Keratinocyte (primary cell): ENCODE data around the gene KCNG3. TPM values are rescaled to one million over a fixed set of nuclear protein-coding genes. Genes with fewer than 3 reads are reported as not detected.

Experiments used
- DNase-seq: peaks from one replicate; pipeline ENCODE4 v3.0.0-alpha.2; 2011; ENCODE audit warnings: low read depth, missing footprints, low spot score
- FAIRE-seq: peaks from 2 replicates; lab custom pipeline; 2011; peaks lifted over from hg19 to GRCh38; lab: Jason Lieb, UNC
- H2AFZ ChIP-seq: 2 replicates; pipeline ENCODE4 v1.6.0; 2012; ENCODE audit warnings: low read length, control low read depth, inconsistent platforms; ENCODE audit not compliant: control insufficient read depth
- H3K27ac ChIP-seq: 2 replicates; pipeline ENCODE4 v1.5.1; 2011; ENCODE audit warnings: low read length; ENCODE audit not compliant: control insufficient read depth, insufficient read depth
- H3K27me3 ChIP-seq: 3 replicates; pipeline ENCODE4 v1.6.0; 2011; ENCODE audit warnings: low read length; ENCODE audit not compliant: control insufficient read depth, insufficient read depth; ENCODE audit errors: extremely low read depth
- H3K36me3 ChIP-seq, 2 experiments: 2 replicates in 1 of 2; 3 replicates in 1 of 2; pipeline ENCODE4 v1.5.1; 2011; ENCODE audit warnings: low read length in 2 of 2, mild to moderate bottlenecking in 1 of 2; ENCODE audit not compliant: control insufficient read depth in 2 of 2, insufficient read depth in 2 of 2; ENCODE audit errors: extremely low read depth in 1 of 2
- H3K4me1 ChIP-seq: 3 replicates; pipeline ENCODE4 v1.5.1; 2011; ENCODE audit warnings: low read length; ENCODE audit not compliant: control insufficient read depth, insufficient read depth; ENCODE audit errors: extremely low read depth
- H3K4me2 ChIP-seq: 3 replicates; pipeline ENCODE4 v1.6.0; 2011; ENCODE audit warnings: low read depth, low read length; ENCODE audit not compliant: control insufficient read depth, insufficient read depth; ENCODE audit errors: extremely low read depth
- H3K4me3 ChIP-seq, 3 experiments: fragments of 200-600 bp in 1 of 3; sonication (generic) in 1 of 3; 2 replicates in 2 of 3; 3 replicates in 1 of 3; pipeline ENCODE4 v1.5.1; 2011 to 2016; ENCODE audit warnings: low read length in 3 of 3, mild to moderate bottlenecking in 3 of 3, control low read depth in 2 of 3, inconsistent platforms in 1 of 3, low read depth in 1 of 3, mixed read lengths in 1 of 3, mixed run types in 1 of 3, moderate library complexity in 1 of 3; ENCODE audit not compliant: control insufficient read depth in 2 of 3, insufficient read depth in 2 of 3; ENCODE audit errors: extremely low read depth in 1 of 3
- H3K79me2 ChIP-seq: 2 replicates; pipeline ENCODE4 v1.6.0; 2012; ENCODE audit warnings: low read length; ENCODE audit not compliant: control insufficient read depth, insufficient read depth
- H3K9ac ChIP-seq: 3 replicates; pipeline ENCODE4 v1.6.0; 2011; ENCODE audit warnings: low read length; ENCODE audit not compliant: control insufficient read depth, insufficient read depth; ENCODE audit errors: extremely low read depth
- H3K9me1 ChIP-seq: 3 replicates; pipeline ENCODE4 v1.6.0; 2011; ENCODE audit warnings: low read length; ENCODE audit not compliant: control insufficient read depth, insufficient read depth; ENCODE audit errors: extremely low read depth
- H3K9me3 ChIP-seq: 2 replicates; pipeline ENCODE4 v1.5.1; 2012; ENCODE audit warnings: low read depth, low read length; ENCODE audit not compliant: control insufficient read depth
- H4K20me1 ChIP-seq: 3 replicates; pipeline ENCODE4 v1.6.0; 2011; ENCODE audit warnings: low read length; ENCODE audit not compliant: control insufficient read depth, insufficient read depth; ENCODE audit errors: extremely low read depth
- EZH2 ChIP-seq: IDR thresholded peaks from one replicate; pipeline ENCODE4 v1.6.1; 2012; ENCODE audit warnings: inconsistent platforms, mild to moderate bottlenecking, low read length, moderate library complexity
- dilution Hi-C: fragments of 300-500 bp; cut with MboI; formaldehyde crosslinking; loops from one replicate; pipeline ENCODE4 v1.7.0; 2020; ENCODE audit warnings: low sequenced_read_pairs; ENCODE audit not compliant: extremely low pct_ligation_motif_present
- polyA plus RNA-seq, 5 experiments: library from polyadenylated mRNA; depleted of rRNA in 3 of 5; stranded (reverse) in 3 of 5; stranded (forward) in 1 of 5; unstranded in 1 of 5; fragments of >200 nt; gene quantifications; 1 replicate in 1 of 5; 2 replicates in 3 of 5; 3 replicates in 1 of 5; pipeline versions ENCODE4 v1.2.1 to v1.2.3, GENCODE V29; 2011 to 2012; ENCODE audit warnings: missing spikeins in 2 of 5, low read depth in 1 of 5, low replicate concordance in 1 of 5
- TF ChIP-seq, protein P1 (sequence below), 3 experiments: IDR thresholded peaks in 1 of 3; conservative IDR thresholded peaks in 1 of 3; optimal IDR thresholded peaks in 1 of 3; 2 replicates in 2 of 3; 3 replicates in 1 of 3; pipeline versions ENCODE3 to v1.5.1; 2011; ENCODE audit warnings: low read length in 3 of 3, mild to moderate bottlenecking in 3 of 3, moderate library complexity in 2 of 3, control low read depth in 1 of 3, inconsistent platforms in 1 of 3; ENCODE audit not compliant: insufficient read depth in 2 of 3; ENCODE audit errors: extremely low read depth in 1 of 3

The KCNG3 gene
- polyA plus RNA-seq, 1 donor (not counting 4 experiments of a cell fraction or from before 2014, with no cell fraction given), result not detected

DNA sequence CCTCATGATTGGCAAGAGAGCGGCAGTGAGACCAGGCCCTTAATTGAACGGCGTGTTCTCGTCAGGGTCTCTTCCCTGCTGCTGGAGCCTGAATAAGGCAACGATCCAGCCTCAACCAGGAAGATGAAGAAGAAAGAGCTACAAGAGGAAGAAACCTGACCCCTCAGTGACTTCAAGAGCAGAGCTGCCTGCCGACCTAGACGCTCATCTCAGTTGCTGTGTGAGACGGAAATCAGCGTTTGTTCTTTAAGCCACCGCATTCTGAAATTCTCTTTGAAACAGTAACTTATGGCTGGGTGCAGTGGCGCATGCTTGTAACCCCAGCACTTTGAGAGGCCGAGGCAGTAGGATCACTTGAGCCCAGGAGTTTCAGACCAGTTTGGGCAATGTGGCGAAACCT lies 29.6 kb upstream of the KCNG3 start:
- no peak for FAIRE-seq
- H3K9me3 ChIP-seq, result no peaks in the 10 kb centered on the region
- H3K4me2 ChIP-seq, result no peak overlapping the region
- DNase-seq, result no peak
- no peak for TF ChIP-seq EZH2
- TF ChIP-seq, protein P1, sequence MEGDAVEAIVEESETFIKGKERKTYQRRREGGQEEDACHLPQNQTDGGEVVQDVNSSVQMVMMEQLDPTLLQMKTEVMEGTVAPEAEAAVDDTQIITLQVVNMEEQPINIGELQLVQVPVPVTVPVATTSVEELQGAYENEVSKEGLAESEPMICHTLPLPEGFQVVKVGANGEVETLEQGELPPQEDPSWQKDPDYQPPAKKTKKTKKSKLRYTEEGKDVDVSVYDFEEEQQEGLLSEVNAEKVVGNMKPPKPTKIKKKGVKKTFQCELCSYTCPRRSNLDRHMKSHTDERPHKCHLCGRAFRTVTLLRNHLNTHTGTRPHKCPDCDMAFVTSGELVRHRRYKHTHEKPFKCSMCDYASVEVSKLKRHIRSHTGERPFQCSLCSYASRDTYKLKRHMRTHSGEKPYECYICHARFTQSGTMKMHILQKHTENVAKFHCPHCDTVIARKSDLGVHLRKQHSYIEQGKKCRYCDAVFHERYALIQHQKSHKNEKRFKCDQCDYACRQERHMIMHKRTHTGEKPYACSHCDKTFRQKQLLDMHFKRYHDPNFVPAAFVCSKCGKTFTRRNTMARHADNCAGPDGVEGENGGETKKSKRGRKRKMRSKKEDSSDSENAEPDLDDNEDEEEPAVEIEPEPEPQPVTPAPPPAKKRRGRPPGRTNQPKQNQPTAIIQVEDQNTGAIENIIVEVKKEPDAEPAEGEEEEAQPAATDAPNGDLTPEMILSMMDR (optimal IDR thresholded peaks at IDR 0.05 in 1 of 3, IDR thresholded peaks at IDR 0.05 in 1 of 3, conservative IDR thresholded peaks at IDR 0.05 in 1 of 3; ENCODE audit: extremely low read depth in 1 of 3, insufficient read depth in 2 of 3, low read length in 3 of 3), result no peak
- no peaks in the 10 kb centered on the region for H3K4me1 ChIP-seq
- H3K9me1 ChIP-seq, result no peaks in the 10 kb centered on the region
- H3K27ac ChIP-seq, result no peak overlapping the region
- dilution Hi-C loops, result no loop called here
- H2AFZ ChIP-seq, result no peak overlapping the region
- H3K4me3 ChIP-seq, result no peak overlapping the region
- no peaks in the 10 kb centered on the region for H3K27me3 ChIP-seq
- H4K20me1 ChIP-seq, result no peaks in the 10 kb centered on the region
- H3K79me2 ChIP-seq, result no peaks in the 10 kb centered on the region
- H3K36me3 ChIP-seq, result no peaks in the 10 kb centered on the region
- H3K9ac ChIP-seq, result no peak overlapping the region

DNA sequence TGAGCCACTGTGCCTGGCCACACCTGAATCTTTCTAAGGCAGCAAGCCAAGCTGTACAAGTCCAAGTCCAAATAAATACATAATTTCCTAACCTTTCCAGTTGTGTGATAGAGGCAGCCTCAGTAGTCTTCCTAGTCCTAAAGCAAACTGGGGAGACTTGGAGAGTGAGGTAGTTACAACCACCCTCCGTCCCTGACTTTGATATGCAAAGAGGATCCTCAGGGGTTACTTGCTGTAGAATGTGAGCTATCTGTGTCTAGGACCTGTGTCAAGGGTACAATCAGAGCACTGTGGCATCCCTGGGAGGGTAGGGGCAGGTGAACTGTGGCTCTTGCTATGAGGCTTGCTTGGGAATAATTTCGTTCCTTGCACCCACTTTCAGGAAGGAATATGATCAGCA lies 28.3 kb upstream of the KCNG3 start:
- Histone ChIP-seq H3K79me2 (no peaks in the 10 kb centered on the region), H3K27me3 (no peaks in the 10 kb centered on the region), H2AFZ (no peak overlapping the region), H3K4me1 (no peaks in the 10 kb centered on the region), H3K4me2 (no peak overlapping the region), H3K9ac (no peak overlapping the region), H3K9me1 (no peaks in the 10 kb centered on the region), H3K27ac (no peak overlapping the region), H3K9me3 (no peaks in the 10 kb centered on the region), H3K4me3 (no peak overlapping the region), H4K20me1 (no peaks in the 10 kb centered on the region), H3K36me3 (no peaks in the 10 kb centered on the region)
- dilution Hi-C loops, result no loop called here
- TF ChIP-seq, protein P1 (optimal IDR thresholded peaks at IDR 0.05 in 1 of 3, IDR thresholded peaks at IDR 0.05 in 1 of 3, conservative IDR thresholded peaks at IDR 0.05 in 1 of 3; ENCODE audit: extremely low read depth in 1 of 3, insufficient read depth in 2 of 3, low read length in 3 of 3), result no peak
- TF ChIP-seq EZH2, result no peak
- FAIRE-seq, result no peak
- no peak for DNase-seq
